Retinal pigment epithelial cell (primary cell): ENCODE results near the gene ZNF677.
"Not testable (repeated sequence)": the region's sequence is repeated elsewhere in the genome, so short reads cannot be mapped to it uniquely, and the experiment has no call there.

Source experiments
- DNase-seq: peaks from one replicate; pipeline ENCODE4 v3.0.0-alpha.2; 2010; ENCODE audit warnings: low read depth
- H3K4me3 ChIP-seq: 2 replicates; pipeline ENCODE4 v1.5.1; 2011; ENCODE audit warnings: mild to moderate bottlenecking, low read length, control low read depth, moderate library complexity
- CTCF ChIP-seq: conservative IDR thresholded peaks from 2 replicates; pipeline ENCODE4 v1.5.1; 2011; ENCODE audit warnings: low read depth, low read length, control low read depth, inconsistent platforms

ZNF677 gene

GRCh38 chr19:53272044-53272443 lies 17.4 kb upstream of the ZNF677 start:
- no peak overlapping the region for H3K4me3 ChIP-seq
- TF ChIP-seq CTCF = no peak
- DNase-seq = no peak

DNA sequence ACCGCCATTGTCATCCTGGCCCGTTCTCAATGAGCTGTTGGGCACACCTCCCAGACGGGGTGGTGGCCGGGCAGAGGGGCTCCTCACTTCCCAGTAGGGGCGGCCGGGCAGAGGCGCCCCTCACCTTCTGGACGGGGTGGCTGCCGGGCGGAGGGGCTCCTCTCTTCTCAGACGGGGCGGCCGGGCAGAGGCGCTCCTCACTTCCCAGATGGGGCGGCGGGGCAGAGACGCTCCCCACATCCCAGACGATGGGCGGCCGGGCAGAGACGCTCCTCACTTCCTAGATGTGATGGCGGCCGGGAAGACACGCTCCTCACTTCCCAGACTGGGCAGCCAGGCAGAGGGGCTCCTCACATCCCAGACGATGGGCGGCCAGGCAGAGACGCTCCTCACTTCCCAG lies 15.2 kb upstream of the ZNF677 start:
- DNase-seq, H3K4me3 ChIP-seq: not testable (repeated sequence)

DNA sequence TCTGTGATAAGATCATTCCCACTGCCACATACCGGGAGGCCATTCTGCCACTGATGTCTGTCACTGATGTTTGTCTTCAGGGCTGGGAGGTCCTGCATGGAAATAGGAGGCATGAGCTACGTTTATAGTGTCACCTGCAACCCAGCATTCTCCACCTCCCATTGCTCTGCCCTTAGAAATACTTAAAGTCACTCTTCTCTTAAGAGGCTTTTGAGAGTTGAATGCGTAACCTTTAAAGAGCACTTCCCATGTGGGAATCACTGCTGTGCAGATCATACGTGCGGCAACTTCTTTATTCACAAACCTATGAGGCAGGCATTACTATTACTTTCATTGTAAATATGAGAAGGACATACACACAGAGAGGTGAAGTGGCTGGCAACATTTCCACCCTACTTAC lies 12.9 kb upstream of the ZNF677 start, which contains the start of gene VN1R4:
Gene VN1R4, minus strand, starts transcription at position 101 of the 400 bp plus-strand sequence. Its CDS starts 58 bp downstream, at position 43.
- H3K4me3 ChIP-seq, DNase-seq: not testable (repeated sequence)

GRCh38 chr19:53257715-53258342 lies 3.2 kb upstream of the ZNF677 start, which contains the start of gene VN1R2:
Gene VN1R2 (plus strand): TSS chr19:53258292. CDS start chr19:53258376, 84 bp downstream.
- DNase-seq, H3K4me3 ChIP-seq: not testable (repeated sequence)

DNA sequence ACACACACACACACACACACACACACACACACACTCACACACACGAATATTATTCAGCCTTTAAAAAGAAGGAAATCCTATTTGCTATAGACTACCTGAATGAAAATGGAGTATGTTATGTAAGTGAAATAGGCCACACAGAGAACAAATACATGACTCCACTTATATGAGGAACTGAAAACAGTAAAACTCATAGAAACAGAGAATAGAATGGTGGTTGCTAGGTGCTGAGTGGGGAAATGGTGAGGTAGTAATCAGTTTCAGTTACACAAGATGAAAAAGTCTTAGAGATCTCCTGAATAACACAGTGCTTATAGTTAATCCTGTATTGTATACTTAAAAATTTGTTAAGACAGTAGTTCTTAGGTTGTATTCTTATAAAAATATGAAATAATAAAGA lies 8.2 kb downstream of the ZNF677 start:
- no peak for DNase-seq
- no peak overlapping the region for H3K4me3 ChIP-seq
- TF ChIP-seq CTCF = no peak

GRCh38 chr19:53237114-53237777 lies 17.4 kb downstream of the ZNF677 start:
- no peak for TF ChIP-seq CTCF
- no peak overlapping the region for H3K4me3 ChIP-seq
- DNase-seq = no peak

DNA sequence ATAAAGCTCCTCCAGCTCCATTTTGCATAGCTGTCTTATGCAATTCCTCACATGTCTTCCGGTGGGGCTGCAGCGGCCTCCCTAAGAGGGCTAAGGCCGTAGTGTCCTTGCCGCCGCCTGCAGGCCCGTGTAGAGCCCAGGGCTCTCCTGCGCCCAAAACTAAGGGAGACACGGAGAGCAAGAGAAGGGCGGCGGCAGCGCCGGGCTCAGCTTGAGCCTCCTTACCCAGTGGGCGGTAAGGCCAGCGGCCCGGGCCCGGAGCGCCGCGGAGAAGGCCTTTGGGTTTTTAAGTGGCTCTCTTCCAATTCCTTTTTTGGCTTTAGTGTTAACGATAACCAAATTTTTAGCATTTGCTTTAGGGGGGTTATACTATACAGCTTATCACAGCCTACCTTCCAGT lies 30.1 kb downstream of the ZNF677 start:
- H3K4me3 ChIP-seq = no peak overlapping the region
- TF ChIP-seq CTCF = no peak
- no peak for DNase-seq

DNA sequence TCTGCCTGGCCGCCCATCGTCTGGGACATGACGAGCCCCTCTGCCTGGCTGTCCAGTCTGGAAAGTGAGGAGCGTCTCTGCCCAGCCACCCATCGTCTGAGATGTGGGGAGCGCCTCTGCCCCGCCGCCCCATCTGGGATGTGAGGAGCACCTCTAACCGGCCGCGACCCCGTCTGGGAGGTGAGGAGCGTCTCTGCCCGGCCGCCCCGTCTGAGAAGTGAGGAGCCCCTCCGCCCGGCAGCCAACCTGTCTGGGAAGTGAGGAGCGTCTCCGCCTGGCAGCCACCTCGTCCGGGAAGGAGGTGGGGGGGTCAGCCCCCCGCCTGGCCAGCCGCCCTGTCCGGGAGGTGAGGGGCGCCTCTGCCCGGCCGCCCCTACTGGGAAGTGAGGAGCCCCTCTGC lies 32.0 kb downstream of the ZNF677 start:
- not testable (repeated sequence) for H3K4me3 ChIP-seq, DNase-seq

DNA sequence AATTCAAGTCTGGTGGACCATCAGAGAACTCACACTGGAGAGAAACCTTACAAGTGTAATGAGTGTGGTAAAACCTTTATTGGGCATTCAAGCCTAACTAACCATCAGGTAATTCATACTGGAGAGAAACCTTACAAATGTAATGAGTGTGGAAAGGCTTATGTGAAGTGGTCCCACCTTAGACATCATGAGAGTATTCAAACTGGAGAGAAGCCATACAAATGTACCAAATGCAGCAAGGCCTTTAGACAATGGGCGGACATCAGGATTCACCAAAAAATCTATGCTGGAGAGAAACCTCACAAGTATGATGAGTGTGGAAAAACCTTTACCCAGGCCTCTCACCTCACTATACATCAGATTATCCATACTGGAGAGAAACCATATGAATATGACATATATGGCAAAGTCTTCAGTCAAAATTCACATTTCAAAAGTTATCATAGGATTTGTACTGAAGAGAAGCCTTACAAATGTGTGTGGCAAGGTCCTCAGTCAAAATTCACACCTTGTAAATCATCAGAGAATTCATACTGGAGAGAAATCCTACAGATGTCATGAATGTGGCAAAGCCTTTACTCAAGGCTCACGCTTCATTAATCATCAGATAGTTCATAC lies 41.9 kb downstream of the ZNF677 start:
- no peak overlapping the region for H3K4me3 ChIP-seq
- DNase-seq = no peak
- no peak for TF ChIP-seq CTCF

DNA sequence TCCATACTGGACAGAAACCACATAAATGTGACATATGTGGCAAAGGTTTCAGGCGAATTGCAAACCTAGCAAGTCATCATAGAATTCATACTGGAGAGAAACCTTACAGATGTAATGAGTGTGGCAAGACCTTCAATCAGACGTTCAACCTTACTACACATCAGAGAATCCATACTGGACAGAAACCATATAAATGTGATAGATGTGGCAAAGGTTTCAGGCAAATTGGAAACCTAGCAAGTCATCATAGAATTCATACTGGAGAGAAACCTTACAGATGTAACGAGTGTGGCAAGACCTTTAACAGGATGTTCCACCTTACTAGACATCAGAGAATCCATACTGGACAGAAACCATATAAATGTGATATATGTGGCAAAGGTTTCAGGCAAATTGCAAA lies 43.1 kb downstream of the ZNF677 start:
- not testable (repeated sequence) for DNase-seq, H3K4me3 ChIP-seq
